PC-3 (cell line): ENCODE data around the gene TUBGCP3. TPM values are rescaled to one million over a fixed set of nuclear protein-coding genes. Genes with fewer than 3 reads are reported as not detected.
A peak's percentile ranks its signal among the peaks of the same experiment; 100 is the strongest.
"Not testable (repeated sequence)": the region's sequence is repeated elsewhere in the genome, so short reads cannot be mapped to it uniquely, and the experiment has no call there.

ENCODE experiments used
- ATAC-seq: fragments of 200-7000 bp; cut with Tn5 transposase; 2 replicates; pipeline ENCODE4 v1.9.1; 2020; ENCODE audit warnings: mild to moderate bottlenecking, moderate library complexity
- BruUV-seq: library from RNA; stranded (reverse); fragments of 400-500 nt; replicated peaks from 2 replicates; lab custom pipeline; 2021; lab: Mats Ljungman, UMichigan
- CTCF ChIA-PET: fragments of 300-600 bp; sonication (Branson Sonifier 250); formaldehyde crosslinking; loops from one replicate; lab custom pipeline; 2022; ENCODE audit warnings: antibody characterized with exemption; lab: Charles Lee
- POLR2A ChIA-PET: fragments of 300-600 bp; sonication (Branson Sonifier 250); formaldehyde crosslinking; loops from one replicate; lab custom pipeline; 2022; ENCODE audit warnings: antibody characterized with exemption; ENCODE audit not compliant: unreplicated experiment; lab: Charles Lee
- DNase-seq: peaks from one replicate; pipeline ENCODE4 v3.0.0-alpha.2; 2015
- H2AFZ ChIP-seq: fragments of 300-600 bp; sonication (generic); 2 replicates; pipeline ENCODE4 v1.6.0; 2016; ENCODE audit warnings: antibody characterized with exemption, low read length
- H3F3A ChIP-seq: fragments of 300-600 bp; sonication (generic); one replicate; pipeline ENCODE4 v1.6.0; 2017; ENCODE audit warnings: antibody characterized with exemption, low read length, control low read depth, mild to moderate bottlenecking; ENCODE audit not compliant: unreplicated experiment
- H3K27ac ChIP-seq: fragments of 300-600 bp; sonication (generic); 2 replicates; pipeline ENCODE4 v1.5.1; 2016; ENCODE audit warnings: mild to moderate bottlenecking, low read length
- H3K27me3 ChIP-seq: fragments of 300-600 bp; sonication (generic); 2 replicates; pipeline ENCODE4 v1.6.1; 2016; ENCODE audit warnings: low read length, mixed read lengths
- H3K36me3 ChIP-seq: fragments of 300-600 bp; sonication (generic); 2 replicates; pipeline ENCODE4 v1.6.1; 2016; ENCODE audit warnings: low read depth, mixed run types, low read length, mixed read lengths
- H3K4me1 ChIP-seq: fragments of 300-600 bp; sonication (generic); 2 replicates; pipeline ENCODE4 v1.5.1; 2016; ENCODE audit warnings: low read length; ENCODE audit not compliant: insufficient read depth
- H3K4me2 ChIP-seq: fragments of 300-600 bp; sonication (generic); 2 replicates; pipeline ENCODE4 v1.6.0; 2016; ENCODE audit warnings: low read length
- H3K4me3 ChIP-seq: fragments of 300-600 bp; sonication (generic); 2 replicates; pipeline ENCODE4 v1.5.1; 2016; ENCODE audit warnings: mild to moderate bottlenecking, low read length, mixed read lengths
- H3K79me2 ChIP-seq: fragments of 300-600 bp; sonication (generic); 2 replicates; pipeline ENCODE4 v1.6.1; 2017; ENCODE audit warnings: low read length, mixed read lengths
- H3K9ac ChIP-seq: fragments of 300-600 bp; sonication (generic); 2 replicates; pipeline ENCODE4 v1.6.0; 2016; ENCODE audit warnings: mild to moderate bottlenecking, low read length
- H3K9me2 ChIP-seq: fragments of 300-600 bp; sonication (generic); replicated peaks from 2 replicates; pipeline ENCODE4 v1.6.1; 2016; ENCODE audit warnings: mixed run types, low read length, mixed read lengths
- H3K9me3 ChIP-seq: fragments of 300-600 bp; sonication (generic); 2 replicates; pipeline ENCODE4 v1.6.1; 2016; ENCODE audit warnings: low read length, mixed read lengths
- H4K20me1 ChIP-seq: fragments of 300-600 bp; sonication (generic); 2 replicates; pipeline ENCODE4 v1.6.1; 2016; ENCODE audit warnings: low read length, mixed read lengths
- CTCF ChIP-seq: fragments of 300-600 bp; sonication (generic); conservative IDR thresholded peaks from 2 replicates; pipeline ENCODE4 v1.5.1; 2017; ENCODE audit warnings: antibody characterized with exemption, low read depth, mild to moderate bottlenecking, low read length
- EZH2 ChIP-seq: fragments of 300-600 bp; sonication (generic); IDR thresholded peaks from one replicate; pipeline ENCODE4 v1.6.1; 2017; ENCODE audit warnings: antibody characterized with exemption, mild to moderate bottlenecking, low read length; ENCODE audit not compliant: unreplicated experiment
- EZH2phosphoT487 ChIP-seq: fragments of 300-600 bp; sonication (generic); IDR thresholded peaks from 2 replicates; pipeline ENCODE4 v1.6.1; 2018; ENCODE audit warnings: mild to moderate bottlenecking, antibody characterized with exemption, low read length, borderline replicate concordance
- intact Hi-C: fragments of 100-400 bp; cut with micrococcal nuclease; formaldehyde crosslinking; loops from 2 replicates; pipeline ENCODE4 v1.9.0; 2023
- total RNA-seq: library from RNA; depleted of rRNA; stranded (reverse); fragments of >200 nt; gene quantifications from 2 replicates; pipeline ENCODE4 v1.2.3, GENCODE V29; 2014

The TUBGCP3 gene
- total RNA-seq, 1 experiment from 2014 or later, result 25.8 TPM

GRCh38 chr13:112636401-112636975 lies 48.5 kb upstream of the TUBGCP3 start:
- POLR2A ChIA-PET, result no interaction called here
- no peaks in the 10 kb centered on the region for H3K9me3 ChIP-seq
- no peak overlapping the region for H3K4me3 ChIP-seq
- H3K4me2 ChIP-seq, result no peak overlapping the region
- no peaks in the 10 kb centered on the region for H3F3A ChIP-seq
- H3K36me3 ChIP-seq, result no peaks in the 10 kb centered on the region
- no peaks in the 10 kb centered on the region for H3K4me1 ChIP-seq
- TF ChIP-seq CTCF (no peak), EZH2phosphoT487 (no peak), EZH2 (no peak)
- H3K27ac ChIP-seq, result no peak overlapping the region
- CTCF ChIA-PET, result no interaction called here
- BruUV-seq, result no TSS peak
- no peak for ATAC-seq
- peaks cover 25% of the 10 kb centered on the region for H3K27me3 ChIP-seq
- intact Hi-C loops, result no loop called here
- H2AFZ ChIP-seq, result no peak overlapping the region
- H3K79me2 ChIP-seq, result no peaks in the 10 kb centered on the region
- H4K20me1 ChIP-seq, result no peaks in the 10 kb centered on the region
- no peak overlapping the region for H3K9ac ChIP-seq
- DNase-seq, result no peak
- H3K9me2 ChIP-seq, result no peaks in the 10 kb centered on the region

- DNase-seq (no peak), ATAC-seq (no peak)
- TF ChIP-seq EZH2phosphoT487 (no peak), EZH2 (no peak), CTCF (no peak)
- Histone ChIP-seq H3K9me2 (no peaks in the 10 kb centered on the region), H3K9me3 (no peaks in the 10 kb centered on the region), H3K27ac (no peak overlapping the region), H3F3A (no peaks in the 10 kb centered on the region), H3K36me3 (no peaks in the 10 kb centered on the region), H3K27me3 (peaks cover 25% of the 10 kb centered on the region), H3K9ac (no peak overlapping the region), H3K4me1 (no peaks in the 10 kb centered on the region), H3K4me3 (no peak overlapping the region), H3K79me2 (no peaks in the 10 kb centered on the region), H2AFZ (0 out of 2 replicates have a peak overlapping the region, but pooled peaks have one; percentile 12), H4K20me1 (no peaks in the 10 kb centered on the region), H3K4me2 (no peak overlapping the region)
- ChIA-PET CTCF (no interaction called here), POLR2A (no interaction called here)
- BruUV-seq, result no TSS peak
- intact Hi-C loops, result no loop called here
These were observed 47.4 kb upstream of the TUBGCP3 start for GRCh38 chr13:112635323-112635722.

- no TSS peak for BruUV-seq
These were observed 46.1 kb upstream of the TUBGCP3 start for GRCh38 chr13:112634102-112634501.

GRCh38 chr13:112630226-112630625 lies 42.3 kb upstream of the TUBGCP3 start:
- H4K20me1 ChIP-seq, BruUV-seq, POLR2A ChIA-PET, DNase-seq, H3K9ac ChIP-seq, H3K4me3 ChIP-seq, H3K4me2 ChIP-seq, ATAC-seq, H3K4me1 ChIP-seq, H3F3A ChIP-seq, intact Hi-C loops, H3K27ac ChIP-seq, H3K79me2 ChIP-seq, H3K36me3 ChIP-seq, CTCF ChIA-PET, H3K9me2 ChIP-seq, H2AFZ ChIP-seq, H3K9me3 ChIP-seq: not testable (repeated sequence)
- H3K27me3 ChIP-seq, result peaks cover 22% of the 10 kb centered on the region

More at GRCh38 chr13:112634102-112634501, 46.1 kb upstream of the TUBGCP3 start:
- Histone ChIP-seq H3K9me2 (no peaks in the 10 kb centered on the region), H3K27me3 (peaks cover 21% of the 10 kb centered on the region), H3K4me1 (no peaks in the 10 kb centered on the region), H3K36me3 (no peaks in the 10 kb centered on the region), H3K27ac (no peak overlapping the region), H2AFZ (no peak overlapping the region), H4K20me1 (no peaks in the 10 kb centered on the region), H3F3A (no peaks in the 10 kb centered on the region), H3K4me3 (no peak overlapping the region), H3K4me2 (no peak overlapping the region), H3K79me2 (no peaks in the 10 kb centered on the region), H3K9me3 (no peaks in the 10 kb centered on the region), H3K9ac (no peak overlapping the region)
- ATAC-seq, result no peak
- TF ChIP-seq CTCF (no peak), EZH2phosphoT487 (no peak)
- intact Hi-C loops, result no loop called here
- ChIA-PET POLR2A (no interaction called here), CTCF (no interaction called here)
- no peak for DNase-seq
